GM13976 (cell line): ENCODE data around the gene FUT7.

Experiments used
- DNase-seq: peaks from one replicate; pipeline ENCODE4 v3.0.0; 2012; ENCODE audit warnings: low spot score
- in situ Hi-C: fragments of 300-500 bp; cut with MboI; formaldehyde crosslinking; loops from one replicate; pipeline ENCODE4 v1.12.0; 2022; ENCODE audit warnings: low sequenced_read_pairs, mixed read lengths, inconsistent platforms; ENCODE audit not compliant: unreplicated experiment
- TF ChIP-seq, protein P1 (sequence below): IDR thresholded peaks from 2 replicates; pipeline ENCODE4 v1.5.1; 2012; ENCODE audit warnings: borderline replicate concordance, mild to moderate bottlenecking; ENCODE audit not compliant: insufficient read depth; ENCODE audit errors: extremely low read depth, missing control alignments, control extremely low read depth

FUT7 gene

DNA sequence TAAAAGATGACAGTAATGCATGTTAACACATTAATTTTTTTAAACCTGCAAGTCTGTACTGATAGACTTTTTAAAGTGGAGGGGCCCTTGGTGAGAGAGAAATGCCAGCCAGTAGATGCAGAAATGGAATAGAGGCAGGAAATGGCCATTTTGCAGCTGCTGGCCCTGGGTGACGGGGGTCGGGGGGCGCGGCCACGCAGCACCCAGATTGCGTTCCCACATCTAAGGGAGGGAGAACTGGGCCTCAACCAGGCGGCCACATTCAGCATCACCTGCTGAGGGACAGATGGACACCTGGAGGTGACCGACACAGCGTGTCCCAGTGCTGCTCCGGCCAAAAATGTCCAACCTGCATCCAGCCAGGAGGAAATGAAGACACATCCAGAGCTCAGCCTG is 29.2 kb downstream of the FUT7 start:
- TF ChIP-seq, protein P1, sequence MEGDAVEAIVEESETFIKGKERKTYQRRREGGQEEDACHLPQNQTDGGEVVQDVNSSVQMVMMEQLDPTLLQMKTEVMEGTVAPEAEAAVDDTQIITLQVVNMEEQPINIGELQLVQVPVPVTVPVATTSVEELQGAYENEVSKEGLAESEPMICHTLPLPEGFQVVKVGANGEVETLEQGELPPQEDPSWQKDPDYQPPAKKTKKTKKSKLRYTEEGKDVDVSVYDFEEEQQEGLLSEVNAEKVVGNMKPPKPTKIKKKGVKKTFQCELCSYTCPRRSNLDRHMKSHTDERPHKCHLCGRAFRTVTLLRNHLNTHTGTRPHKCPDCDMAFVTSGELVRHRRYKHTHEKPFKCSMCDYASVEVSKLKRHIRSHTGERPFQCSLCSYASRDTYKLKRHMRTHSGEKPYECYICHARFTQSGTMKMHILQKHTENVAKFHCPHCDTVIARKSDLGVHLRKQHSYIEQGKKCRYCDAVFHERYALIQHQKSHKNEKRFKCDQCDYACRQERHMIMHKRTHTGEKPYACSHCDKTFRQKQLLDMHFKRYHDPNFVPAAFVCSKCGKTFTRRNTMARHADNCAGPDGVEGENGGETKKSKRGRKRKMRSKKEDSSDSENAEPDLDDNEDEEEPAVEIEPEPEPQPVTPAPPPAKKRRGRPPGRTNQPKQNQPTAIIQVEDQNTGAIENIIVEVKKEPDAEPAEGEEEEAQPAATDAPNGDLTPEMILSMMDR, result no peak
- no peak for DNase-seq
- in situ Hi-C loops, result no loop called here

DNA sequence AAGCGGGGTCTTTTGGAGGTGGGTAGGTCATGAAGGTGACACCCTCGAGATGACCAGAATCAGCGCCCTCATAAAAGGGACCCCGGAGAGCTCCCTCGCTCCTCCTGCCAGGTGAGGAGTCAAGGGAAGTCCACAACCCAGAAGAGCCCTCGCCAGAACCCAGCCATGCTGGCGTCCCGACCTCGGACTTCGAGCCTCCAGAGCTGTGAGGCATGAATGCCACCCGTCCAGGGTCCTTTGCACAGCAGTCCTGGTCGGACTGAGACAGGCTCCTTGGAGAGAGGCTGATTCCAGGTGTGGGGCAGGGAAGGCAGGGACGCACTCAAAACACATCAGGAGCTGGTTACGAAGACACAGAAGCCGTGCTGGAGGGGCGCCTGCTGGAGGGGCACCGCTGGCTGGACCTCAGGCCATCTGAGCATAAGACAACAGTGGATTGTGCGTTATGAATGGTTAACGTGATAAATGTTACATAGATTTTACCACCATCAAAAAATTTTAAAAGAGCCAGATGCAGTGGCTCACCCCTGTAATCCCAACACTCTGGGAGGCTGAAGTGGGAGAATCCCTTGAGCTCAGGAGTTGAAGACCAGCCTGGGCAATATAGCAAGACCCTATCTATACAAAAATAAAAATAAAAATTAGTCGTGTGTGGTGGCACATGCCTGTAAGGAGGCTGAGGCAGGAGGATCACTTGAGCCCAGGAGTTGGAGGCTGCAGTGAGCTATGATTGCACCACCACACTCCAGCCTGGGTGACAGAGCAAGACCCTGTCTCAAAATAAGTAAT is 29.8 kb downstream of the FUT7 start:
- DNase-seq, result no peak
- TF ChIP-seq, protein P1, result no peak
- in situ Hi-C loops, result no loop called here

DNA sequence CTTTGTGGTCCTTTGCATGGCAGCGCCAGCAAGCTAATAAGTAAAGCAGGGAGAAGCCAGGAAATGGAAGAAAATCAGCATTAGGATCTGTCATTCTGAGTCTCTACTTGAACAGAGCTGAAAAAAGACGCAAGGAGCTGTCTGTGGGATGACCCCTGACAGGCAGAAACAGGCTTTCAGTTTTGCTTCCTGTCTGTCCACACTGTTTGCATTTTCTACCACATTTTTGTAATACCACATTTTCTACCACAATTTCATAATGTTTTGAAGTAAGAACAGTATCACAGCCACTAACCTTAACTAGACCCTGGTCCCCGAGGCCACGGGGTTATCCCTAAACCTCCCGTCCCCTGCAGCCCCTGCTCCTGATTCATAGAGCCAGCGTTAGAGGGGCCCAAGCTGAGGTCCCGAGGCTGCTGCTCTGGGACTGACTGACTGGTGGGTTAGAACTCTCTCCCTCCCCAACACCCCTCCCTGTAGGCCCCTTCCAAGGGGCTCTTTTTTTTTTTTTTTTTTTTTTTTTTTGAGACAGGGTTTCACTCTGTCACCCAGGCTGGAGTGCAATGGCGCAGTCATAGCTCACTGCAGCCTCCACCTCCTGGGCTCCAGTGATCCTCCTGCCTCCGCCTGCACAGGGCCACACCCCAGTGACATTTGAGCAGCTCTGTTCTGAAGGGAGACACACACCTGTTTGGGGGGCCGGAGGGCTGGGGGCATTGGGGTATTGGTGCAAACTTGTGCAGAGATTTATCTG is 31.5 kb downstream of the FUT7 start:
- peak; percentile 86 for DNase-seq
- TF ChIP-seq, protein P1, result no peak
- in situ Hi-C loops, result no loop called here

DNA sequence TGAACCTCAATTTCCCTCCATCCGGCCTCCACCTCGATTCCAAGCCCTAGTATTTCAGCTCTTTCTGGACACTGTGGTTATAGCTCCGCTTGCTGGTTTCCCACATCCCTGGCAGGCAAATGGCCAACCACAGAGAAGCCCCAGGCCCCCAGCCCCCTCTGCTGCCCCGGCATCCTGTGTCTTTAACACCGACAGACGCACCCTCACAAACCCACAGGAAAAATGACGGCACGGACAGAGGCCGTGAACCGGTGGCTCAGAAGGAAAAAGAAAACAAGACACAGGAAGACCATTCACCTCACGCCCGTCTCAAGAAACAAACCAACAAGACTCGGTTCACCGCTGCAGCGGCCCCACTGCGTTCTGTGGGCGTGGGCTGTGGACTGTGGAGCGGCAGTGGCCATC is 34.1 kb downstream of the FUT7 start:
- no peak for DNase-seq
- in situ Hi-C loops, result no loop called here
- TF ChIP-seq, protein P1, result no peak

DNA sequence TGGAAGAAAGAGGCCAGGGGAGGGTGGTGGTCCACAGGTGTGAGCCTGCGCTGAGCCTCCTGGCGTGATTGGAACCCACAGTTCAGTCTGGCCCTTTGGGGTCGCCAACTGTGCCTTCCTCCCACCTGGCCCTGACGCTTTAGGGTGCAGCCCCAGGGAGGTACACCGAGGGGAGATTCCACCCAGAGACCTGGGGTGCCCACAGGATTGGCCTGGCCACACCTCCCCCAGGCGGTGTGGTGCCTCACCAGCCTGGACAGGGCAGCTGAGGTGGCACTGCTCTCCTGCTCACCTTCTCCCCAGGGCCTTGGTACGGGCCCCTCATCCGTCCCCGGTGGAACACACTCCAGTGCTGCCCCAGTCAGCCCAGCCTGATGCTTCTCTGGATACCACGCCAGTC is 34.5 kb downstream of the FUT7 start:
- TF ChIP-seq, protein P1, result no peak
- in situ Hi-C loops, result no loop called here
- DNase-seq, result no peak

DNA sequence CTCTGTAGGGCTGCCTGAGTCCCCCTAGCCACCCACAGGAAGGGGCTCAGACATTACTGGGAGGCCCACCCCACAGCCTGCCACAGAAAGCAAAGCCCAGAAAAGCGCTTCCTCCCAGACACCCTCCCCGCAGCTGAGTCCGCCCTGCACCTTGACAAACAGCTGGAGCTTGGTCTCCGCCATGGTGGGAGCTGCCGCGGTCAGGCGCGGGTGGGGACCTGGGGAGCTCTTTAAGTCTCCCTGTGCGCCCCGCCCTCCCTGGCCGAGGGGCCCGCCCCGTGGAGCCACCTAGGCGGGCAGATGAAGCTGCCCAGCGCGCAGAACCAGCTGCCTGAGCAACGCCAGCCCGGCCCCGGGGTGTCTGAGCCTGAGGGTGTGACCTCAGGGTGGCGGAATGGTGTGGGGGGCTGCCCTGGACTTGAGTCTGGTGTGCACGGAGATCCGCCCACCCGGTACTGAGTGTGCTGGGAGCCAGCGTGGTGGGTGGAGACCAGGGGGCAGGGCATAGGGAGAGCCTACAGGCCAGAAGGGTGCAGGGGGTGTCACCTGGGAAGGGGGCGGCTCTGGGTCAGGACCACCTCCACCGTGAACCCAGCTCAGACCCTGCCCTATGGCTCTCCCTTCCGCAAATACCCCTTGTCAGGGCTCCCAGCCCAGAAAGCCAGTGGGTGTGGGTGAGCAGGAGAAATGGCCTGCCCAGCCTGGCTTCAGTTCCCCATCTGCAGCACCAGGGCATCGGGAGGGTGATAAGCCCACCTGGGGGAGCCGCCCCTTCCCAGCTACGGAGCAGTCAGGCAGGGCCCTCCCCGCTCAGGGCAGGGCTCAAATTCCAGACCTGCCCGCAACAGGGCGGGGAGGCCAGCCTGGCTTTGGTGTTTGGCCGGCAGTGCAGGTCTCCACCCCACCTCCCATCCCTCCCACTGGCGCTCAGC is 35.3 kb downstream of the FUT7 start, which contains the start of gene CLIC3:
CLIC3 (minus strand) TSS at position 208 of the 932 bp plus-strand sequence; CDS start at position 183, 25 bp downstream.
- in situ Hi-C loops, result no loop called here
- TF ChIP-seq, protein P1, result no peak
- no peak for DNase-seq
